ENCODE measurements around the gene NLE1.

- TF ChIP-seq CTCF (IDR thresholded peaks at IDR 0.05) (no peak), POLR2AphosphoS5 (IDR thresholded peaks at IDR 0.05) (no peak)
Measured at GRCh38 chr17:35080536-35080935, 61.6 kb downstream of the NLE1 start.
